Middle frontal gyrus (tissue), 1 donor: Measurements from ENCODE around the gene UBALD1.

Experiments used
- DNase-seq: peaks from one replicate; pipeline ENCODE4 v3.0.0-alpha.2; 2015; ENCODE audit warnings: low spot score; ENCODE audit errors: extremely low spot score

Gene UBALD1

DNA sequence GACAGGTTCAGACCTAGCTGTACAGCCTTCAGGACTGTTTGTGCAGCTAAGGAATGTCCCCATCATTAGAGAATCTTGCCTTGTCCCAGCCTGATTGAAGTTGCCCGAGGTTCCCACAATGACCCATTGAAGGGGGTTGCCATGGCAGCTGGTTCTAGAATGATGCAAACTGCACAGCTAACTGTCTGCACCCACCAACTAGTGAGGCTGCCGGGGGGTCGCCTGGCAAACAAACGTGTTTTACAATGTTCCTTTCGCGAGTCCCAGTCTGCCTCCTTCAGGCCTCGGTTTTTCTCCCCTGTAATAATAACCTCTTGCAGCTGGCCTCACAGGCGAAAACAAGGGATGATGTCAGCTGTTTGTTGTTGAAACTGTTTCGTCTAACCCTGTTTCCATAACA, 53.1 kb downstream of the UBALD1 start:
- no peak for DNase-seq
